Posterior vena cava (tissue), 2 donors: ENCODE measurements around the gene MANEA. TPM values are rescaled to one million over a fixed set of nuclear protein-coding genes. Genes with fewer than 3 reads are reported as not detected.
A peak's percentile ranks its signal among the peaks of the same experiment; 100 is the strongest.
"Not testable (repeated sequence)": the region's sequence is repeated elsewhere in the genome, so short reads cannot be mapped to it uniquely, and the experiment has no call there.

Experiments
- DNase-seq: peaks from one replicate; pipeline ENCODE4 v3.0.0-alpha.2; 2020; ENCODE audit warnings: low spot score
- intact Hi-C, 2 donors: fragments of 100-400 bp; cut with DNase I; formaldehyde crosslinking; loops; one replicate each; pipeline versions ENCODE4 v1.14.1 to v1.14.2; 2022 to 2023
- long read RNA-seq, 2 donors: library from polyadenylated mRNA; unstranded; transcript quantifications; one replicate each; pipeline ENCODE4 v2.0.0, GENCODE V29; 2020 to 2021
- total RNA-seq, 2 donors: library from RNA; stranded (reverse); fragmentation: NEBNext Ultra II Directional; extraction: Animal tissue kit (Norgen Biotek cat#: 25700); gene quantifications; one replicate each; pipeline ENCODE4 v1.2.1, GENCODE V29; 2021
- donor health status: DM: yes; HTN: yes; CAD: no.
- donor health status: DM: yes; HTN: yes; CAD: no.

MANEA gene
- 10 to 100 TPM in 1 of 2 donors, 1 to 10 TPM in 1; 9.9 to 10.5 TPM for total RNA-seq
- long read RNA-seq, donor 1, full-length matches to known transcripts: 1 of 3 reads
- long read RNA-seq, donor 1, partial matches to known transcripts: 0 of 3 reads
- long read RNA-seq, donor 1, other reads (novel, unspliced or antisense): 2 of 3 reads
- long read RNA-seq, donor 2, full-length matches to known transcripts: 3 of 3 reads
- long read RNA-seq, donor 2, partial matches to known transcripts: 0 of 3 reads
- long read RNA-seq, donor 2, other reads (novel, unspliced or antisense): 0 of 3 reads

DNA sequence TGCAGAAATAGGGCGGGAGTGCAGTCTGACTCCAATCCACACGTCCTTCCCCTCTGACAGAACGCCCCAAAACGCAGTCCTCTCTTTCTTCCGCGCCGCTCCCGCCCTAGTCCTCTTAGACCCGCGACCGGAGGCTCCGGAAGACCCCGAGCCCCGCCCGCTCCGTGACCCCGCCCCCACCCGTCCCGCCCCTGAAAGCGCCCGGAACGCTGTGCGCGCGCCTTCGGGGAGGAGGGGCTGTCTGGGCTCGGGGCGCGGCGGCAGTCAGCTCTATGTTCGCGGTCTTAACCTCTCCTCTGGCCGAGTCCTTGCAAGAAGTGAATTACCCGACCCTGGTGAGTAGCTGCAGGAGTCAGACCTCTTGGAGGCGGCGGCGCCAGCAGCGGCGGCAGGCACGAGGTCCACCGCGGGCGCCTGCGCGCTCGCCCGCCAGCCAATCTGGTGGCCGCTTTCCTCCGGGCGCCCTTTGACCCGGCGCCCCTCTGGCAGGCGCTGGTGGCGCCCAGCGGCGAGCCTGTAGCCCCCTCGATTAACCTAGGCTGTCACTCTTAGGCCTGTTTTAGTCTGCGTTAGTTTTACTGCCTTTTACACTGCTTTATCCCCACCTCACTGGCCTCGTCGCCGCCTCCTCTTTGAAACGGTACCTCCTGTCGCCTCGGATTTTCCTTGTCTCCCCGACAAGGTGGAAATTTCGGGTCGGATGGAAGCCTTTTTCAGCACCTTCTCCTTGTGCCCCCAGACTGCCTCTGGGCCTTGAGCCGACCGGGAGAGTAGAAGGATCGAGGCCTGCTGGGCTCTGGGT, at the start of gene MANEA:
Gene MANEA (plus strand): TSS at position 232 of the 802 bp plus-strand sequence. CDS start 8,905 bp downstream, outside the sequence.
- intact Hi-C loops: no loop called here
- DNase-seq: peak; percentile 94

GRCh38 chr6:95529762-95530161, 47.6 kb upstream of the MANEA start:
- intact Hi-C loops: no loop called here
- DNase-seq: no peak

GRCh38 chr6:95530176-95530819, 47.0 kb upstream of the MANEA start:
- no peak for DNase-seq
- intact Hi-C loops: no loop called here

- intact Hi-C loops: no loop called here
- DNase-seq: no peak
Measured at GRCh38 chr6:95543798-95544197, 33.5 kb upstream of the MANEA start.

GRCh38 chr6:95544517-95545225, 32.7 kb upstream of the MANEA start:
- DNase-seq: no peak
- intact Hi-C loops: no loop called here

DNA sequence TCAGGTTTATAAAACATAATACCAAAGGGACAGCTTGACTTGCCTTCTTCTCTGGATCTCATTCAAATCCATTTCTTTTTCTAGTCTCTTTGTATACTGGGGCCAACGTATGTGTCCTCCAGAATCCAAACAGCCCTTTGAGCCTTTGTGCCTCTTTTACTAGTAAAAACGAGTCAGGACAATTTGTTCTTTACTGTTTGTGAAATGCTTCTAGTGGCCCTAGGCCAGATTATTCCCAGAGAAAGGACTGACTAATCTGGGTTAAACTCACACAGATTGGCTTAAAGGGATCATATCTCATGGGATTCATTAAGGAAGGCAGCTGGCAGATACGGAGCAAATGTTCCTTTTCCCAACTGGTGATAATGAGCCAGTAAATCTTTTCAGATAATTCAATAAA, 32.1 kb upstream of the MANEA start:
- no peak for DNase-seq
- intact Hi-C loops: no loop called here

- DNase-seq: no peak
- intact Hi-C loops: no loop called here
Measured at GRCh38 chr6:95545686-95546085, 31.6 kb upstream of the MANEA start.

DNA sequence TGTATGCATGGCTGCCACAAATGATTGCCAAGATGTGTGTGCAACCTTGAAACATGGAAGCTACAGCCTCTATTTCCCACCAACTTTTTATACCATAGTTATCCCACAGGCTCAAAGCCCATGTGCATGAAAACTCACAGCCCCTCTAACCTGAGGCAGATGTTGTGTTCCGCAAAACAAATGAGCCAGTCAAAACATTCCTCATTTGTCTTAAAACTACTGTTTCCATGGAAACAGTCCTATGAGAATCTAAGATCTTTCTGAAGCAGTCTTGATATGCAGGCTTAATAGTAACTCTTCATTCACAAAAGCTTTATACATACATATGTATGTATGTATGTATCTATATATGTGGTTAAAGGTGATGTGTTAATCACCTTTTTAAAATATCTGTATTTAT, 31.2 kb upstream of the MANEA start:
- intact Hi-C loops: no loop called here
- DNase-seq: no peak

DNA sequence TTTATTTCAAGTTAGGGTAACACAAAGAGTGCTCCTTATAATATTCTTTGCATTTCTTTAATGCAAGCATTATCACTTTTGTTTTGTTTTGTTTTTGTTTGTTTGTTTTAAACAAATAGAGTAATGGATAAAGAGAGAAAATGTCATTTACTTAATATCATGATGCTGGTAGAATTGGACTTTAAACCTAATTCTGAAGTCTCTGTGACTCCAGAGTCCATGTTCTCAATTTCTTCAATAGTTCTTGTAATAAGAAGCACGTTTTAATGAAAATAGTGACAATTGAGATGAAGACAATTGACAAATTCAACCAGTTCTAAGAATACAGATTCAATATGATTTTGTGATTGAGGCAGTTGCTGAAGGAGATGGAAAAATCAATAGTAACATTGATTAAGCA, 30.3 kb upstream of the MANEA start:
- DNase-seq: no peak
- intact Hi-C loops: no loop called here

- intact Hi-C loops: no loop called here
- no peak for DNase-seq
Measured at GRCh38 chr6:95548188-95548786, 29.0 kb upstream of the MANEA start.

- DNase-seq: no peak
- intact Hi-C loops: no loop called here
Measured at GRCh38 chr6:95551678-95552324, 25.5 kb upstream of the MANEA start.

DNA sequence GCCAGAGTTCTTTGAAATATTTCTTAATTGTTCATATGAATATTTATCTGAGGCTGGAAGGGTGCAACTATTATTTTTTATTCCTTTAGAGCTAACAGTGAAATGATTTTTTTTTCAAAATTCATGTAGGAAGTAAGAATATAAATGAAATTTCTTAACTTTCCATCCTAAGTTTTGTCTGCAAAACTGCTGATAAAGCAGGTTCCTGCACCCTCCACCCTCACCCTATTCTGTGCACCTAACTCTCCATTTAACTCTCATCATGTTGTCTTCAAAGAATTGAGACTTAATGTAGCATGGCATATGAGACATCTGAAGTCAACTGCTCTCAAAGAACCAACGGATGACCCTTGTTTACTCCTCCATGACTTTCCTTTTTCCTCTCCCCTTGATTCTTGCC, 23.5 kb upstream of the MANEA start:
- intact Hi-C loops: no loop called here
- no peak for DNase-seq

- DNase-seq, intact Hi-C loops: not testable (repeated sequence)
Measured at GRCh38 chr6:95560956-95561355, 16.4 kb upstream of the MANEA start.

DNA sequence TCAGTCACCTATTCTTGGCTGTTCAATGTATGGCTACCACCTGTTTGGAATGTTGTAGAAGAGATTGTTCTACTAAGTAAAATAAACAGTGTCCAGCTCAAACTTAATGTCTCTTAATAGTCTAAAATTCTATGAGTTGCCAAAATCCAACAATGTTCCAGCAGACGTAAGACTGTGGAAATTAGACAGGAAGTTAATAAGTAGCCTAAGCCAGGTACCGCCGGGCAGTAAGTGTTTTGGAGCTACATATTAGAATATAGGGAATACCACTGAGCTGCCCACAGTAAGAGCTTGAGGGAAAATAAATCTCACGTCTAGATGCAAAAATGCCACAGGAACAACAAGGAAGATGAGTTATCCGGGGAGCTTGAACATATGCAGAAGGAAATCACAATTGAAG, 7.8 kb upstream of the MANEA start:
- intact Hi-C loops: no loop called here
- DNase-seq: no peak

GRCh38 chr6:95572098-95572497, 5.2 kb upstream of the MANEA start:
- DNase-seq: no peak
- intact Hi-C loops: no loop called here

GRCh38 chr6:95574811-95575210, 2.5 kb upstream of the MANEA start:
- intact Hi-C loops: no loop called here
- no peak for DNase-seq

GRCh38 chr6:95576218-95576997, 927 bp upstream of the MANEA start:
- DNase-seq: no peak

GRCh38 chr6:95576998-95577303, 384 bp upstream of the MANEA start:
- DNase-seq: no peak
- intact Hi-C loops: no loop called here

More at GRCh38 chr6:95576218-95576997, 927 bp upstream of the MANEA start:
- intact Hi-C loops: no loop called here

DNA sequence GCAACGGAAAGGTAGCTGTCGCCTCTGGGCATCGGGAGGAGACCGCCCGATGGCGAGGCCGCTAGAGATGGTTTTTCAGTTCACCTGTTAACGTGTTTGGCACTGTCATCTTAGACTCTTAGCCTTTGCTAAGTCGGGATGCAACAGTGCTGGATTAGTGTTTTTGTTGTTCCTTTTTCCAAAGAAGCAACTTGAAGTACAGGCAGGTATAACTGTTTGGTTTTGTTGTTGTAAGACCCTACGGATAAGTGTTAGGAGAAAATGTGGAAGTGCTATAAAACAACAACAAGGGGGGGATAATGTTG, 723 bp downstream of the MANEA start:
- intact Hi-C loops: no loop called here
- no peak for DNase-seq
